AG10803 (cell line): ENCODE measurements around the gene ZNF443.
"Not testable (repeated sequence)": the region's sequence is repeated elsewhere in the genome, so short reads cannot be mapped to it uniquely, and the experiment has no call there.

Source experiments
- DNase-seq: peaks from one replicate; pipeline ENCODE4 v3.0.0; 2010; ENCODE audit warnings: low read depth
- H3K4me3 ChIP-seq: 2 replicates; pipeline ENCODE4 v1.5.1; 2011; ENCODE audit warnings: mild to moderate bottlenecking, low read length, control low read depth
- TF ChIP-seq, protein P1 (sequence below): conservative IDR thresholded peaks from 2 replicates; pipeline ENCODE4 v1.5.1; 2011; ENCODE audit warnings: mild to moderate bottlenecking, low read length, control low read depth, inconsistent platforms

Gene ZNF443

GRCh38 chr19:12481781-12482508, 41.1 kb upstream of the ZNF443 start:
- no peak for DNase-seq
- H3K4me3 ChIP-seq, result no peak overlapping the region
- TF ChIP-seq, protein P1, sequence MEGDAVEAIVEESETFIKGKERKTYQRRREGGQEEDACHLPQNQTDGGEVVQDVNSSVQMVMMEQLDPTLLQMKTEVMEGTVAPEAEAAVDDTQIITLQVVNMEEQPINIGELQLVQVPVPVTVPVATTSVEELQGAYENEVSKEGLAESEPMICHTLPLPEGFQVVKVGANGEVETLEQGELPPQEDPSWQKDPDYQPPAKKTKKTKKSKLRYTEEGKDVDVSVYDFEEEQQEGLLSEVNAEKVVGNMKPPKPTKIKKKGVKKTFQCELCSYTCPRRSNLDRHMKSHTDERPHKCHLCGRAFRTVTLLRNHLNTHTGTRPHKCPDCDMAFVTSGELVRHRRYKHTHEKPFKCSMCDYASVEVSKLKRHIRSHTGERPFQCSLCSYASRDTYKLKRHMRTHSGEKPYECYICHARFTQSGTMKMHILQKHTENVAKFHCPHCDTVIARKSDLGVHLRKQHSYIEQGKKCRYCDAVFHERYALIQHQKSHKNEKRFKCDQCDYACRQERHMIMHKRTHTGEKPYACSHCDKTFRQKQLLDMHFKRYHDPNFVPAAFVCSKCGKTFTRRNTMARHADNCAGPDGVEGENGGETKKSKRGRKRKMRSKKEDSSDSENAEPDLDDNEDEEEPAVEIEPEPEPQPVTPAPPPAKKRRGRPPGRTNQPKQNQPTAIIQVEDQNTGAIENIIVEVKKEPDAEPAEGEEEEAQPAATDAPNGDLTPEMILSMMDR, result no peak

DNA sequence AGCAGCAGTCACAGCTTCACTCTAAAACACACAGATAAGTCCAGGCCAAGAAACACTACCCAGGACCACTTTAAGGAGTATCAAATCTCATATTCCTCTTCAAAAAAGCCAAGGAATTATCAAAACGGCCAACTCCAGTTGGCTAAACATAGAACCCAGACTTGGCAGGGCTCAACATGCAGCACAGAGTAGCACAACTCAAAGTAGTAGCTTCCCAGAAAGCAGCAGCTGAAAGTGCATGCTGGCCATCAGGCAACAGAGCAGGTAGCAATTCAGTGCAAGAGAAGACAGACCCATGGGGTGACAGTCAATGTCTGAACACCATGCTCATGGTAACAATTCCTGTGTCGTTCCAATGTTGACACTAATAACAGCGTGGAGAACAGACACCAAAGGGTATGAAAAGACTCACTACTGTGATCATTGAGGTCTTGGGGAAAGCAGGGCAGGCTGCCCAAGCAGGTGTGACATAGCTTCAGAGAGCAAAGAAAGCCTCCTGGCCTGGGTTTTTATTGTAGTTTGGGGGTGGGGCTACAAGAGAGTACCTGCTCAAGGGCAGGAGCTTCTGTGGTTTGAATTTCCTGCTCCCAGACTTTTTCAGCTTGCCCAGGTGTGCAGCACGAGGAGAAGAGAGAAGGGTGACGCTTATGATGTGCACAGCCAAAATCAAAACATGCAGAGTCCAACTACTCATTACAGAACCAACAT, 37.6 kb upstream of the ZNF443 start:
- H3K4me3 ChIP-seq, result no peak overlapping the region
- DNase-seq, result no peak
- TF ChIP-seq, protein P1, result no peak

DNA sequence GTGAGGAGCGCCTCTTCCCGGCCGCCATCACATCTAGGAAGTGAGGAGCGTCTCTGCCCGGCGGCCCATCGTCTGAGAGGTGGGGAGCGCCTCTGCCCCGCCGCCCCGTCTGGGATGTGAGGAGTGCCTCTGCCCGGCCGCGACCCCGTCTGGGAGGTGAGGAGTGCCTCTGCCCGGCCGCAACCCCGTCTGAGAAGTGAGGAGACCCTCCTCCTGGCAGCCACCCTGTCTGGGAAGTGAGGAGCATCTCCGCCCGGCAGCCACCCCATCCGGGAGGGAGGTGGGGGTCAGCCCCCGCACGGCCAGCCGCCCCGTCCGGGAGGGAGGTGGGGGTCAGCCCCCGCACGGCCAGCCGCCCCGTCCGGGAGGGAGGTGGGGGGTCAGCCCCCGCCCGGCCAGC, 26.8 kb upstream of the ZNF443 start:
- not testable (repeated sequence) for DNase-seq, H3K4me3 ChIP-seq

DNA sequence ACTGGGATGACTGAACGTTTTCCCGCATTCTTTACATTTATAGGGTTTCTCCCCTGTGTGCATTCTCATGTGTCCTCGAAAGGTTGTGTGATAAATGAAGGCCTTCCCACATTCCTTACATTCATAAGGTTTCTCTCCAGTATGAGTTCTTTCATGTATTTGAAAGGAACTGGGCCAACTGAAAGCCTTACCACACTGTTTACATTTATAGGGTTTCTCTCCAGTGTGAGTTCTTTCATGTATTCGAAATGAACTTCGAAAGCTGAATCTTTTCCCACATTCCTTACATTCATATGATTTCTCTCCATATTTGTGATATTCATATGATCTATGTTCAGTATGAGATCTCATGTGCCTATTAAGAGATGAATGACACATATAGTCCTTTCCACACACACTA, 24.4 kb upstream of the ZNF443 start:
- H3K4me3 ChIP-seq, result no peak overlapping the region
- DNase-seq, result no peak
- TF ChIP-seq, protein P1, result no peak

GRCh38 chr19:12464769-12465168, 23.9 kb upstream of the ZNF443 start:
- H3K4me3 ChIP-seq, result no peak overlapping the region
- TF ChIP-seq, protein P1, result no peak
- DNase-seq, result no peak

GRCh38 chr19:12464139-12464538, 23.3 kb upstream of the ZNF443 start:
- not testable (repeated sequence) for H3K4me3 ChIP-seq, DNase-seq

- DNase-seq, result no peak
- TF ChIP-seq, protein P1, result no peak
- no peak overlapping the region for H3K4me3 ChIP-seq
These were observed 12.7 kb upstream of the ZNF443 start for GRCh38 chr19:12453495-12453894.

DNA sequence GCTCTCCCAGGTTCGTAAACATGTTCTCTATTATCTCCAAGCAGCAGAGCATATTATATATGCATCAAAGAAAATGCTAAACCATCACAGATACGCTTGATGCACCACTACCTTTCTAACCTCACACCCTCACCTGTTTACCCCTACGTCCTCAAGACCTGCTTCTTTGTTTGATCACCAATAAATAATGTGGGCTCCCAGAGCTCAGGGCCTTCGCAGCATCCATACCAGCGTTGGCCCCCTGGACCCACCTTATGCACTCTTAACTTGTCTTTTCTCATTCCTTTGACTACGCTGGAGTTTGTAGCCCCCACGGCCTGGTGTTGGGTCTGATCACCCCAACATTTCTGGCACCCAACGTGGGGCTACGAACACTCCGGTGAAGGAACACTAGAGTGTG, 10.0 kb upstream of the ZNF443 start:
- no peak for DNase-seq
- H3K4me3 ChIP-seq, result no peak overlapping the region
- TF ChIP-seq, protein P1, result no peak
